ENCODE data around the gene MTARC2.

DNA sequence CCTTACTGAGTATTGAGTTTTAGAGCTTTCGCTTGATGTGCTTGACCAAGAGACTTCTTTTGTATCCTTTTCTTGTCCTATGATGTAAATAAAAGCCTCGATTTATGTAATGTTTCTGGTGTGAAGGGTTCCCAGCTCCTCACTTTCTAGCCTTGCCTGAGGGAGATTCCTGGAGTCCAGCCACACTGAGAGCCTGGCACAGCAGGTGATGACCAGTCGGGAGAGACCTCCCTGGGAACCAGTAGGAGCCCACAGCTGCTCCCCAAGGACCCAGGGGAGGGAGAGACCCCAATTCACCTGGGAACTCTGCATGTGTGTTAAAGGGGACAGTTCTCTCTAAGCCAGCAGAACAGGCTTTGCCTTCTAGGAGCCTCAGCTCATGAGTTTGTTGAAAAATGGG is 49.1 kb upstream of the MTARC2 start:
- TF ChIP-seq, protein P1, sequence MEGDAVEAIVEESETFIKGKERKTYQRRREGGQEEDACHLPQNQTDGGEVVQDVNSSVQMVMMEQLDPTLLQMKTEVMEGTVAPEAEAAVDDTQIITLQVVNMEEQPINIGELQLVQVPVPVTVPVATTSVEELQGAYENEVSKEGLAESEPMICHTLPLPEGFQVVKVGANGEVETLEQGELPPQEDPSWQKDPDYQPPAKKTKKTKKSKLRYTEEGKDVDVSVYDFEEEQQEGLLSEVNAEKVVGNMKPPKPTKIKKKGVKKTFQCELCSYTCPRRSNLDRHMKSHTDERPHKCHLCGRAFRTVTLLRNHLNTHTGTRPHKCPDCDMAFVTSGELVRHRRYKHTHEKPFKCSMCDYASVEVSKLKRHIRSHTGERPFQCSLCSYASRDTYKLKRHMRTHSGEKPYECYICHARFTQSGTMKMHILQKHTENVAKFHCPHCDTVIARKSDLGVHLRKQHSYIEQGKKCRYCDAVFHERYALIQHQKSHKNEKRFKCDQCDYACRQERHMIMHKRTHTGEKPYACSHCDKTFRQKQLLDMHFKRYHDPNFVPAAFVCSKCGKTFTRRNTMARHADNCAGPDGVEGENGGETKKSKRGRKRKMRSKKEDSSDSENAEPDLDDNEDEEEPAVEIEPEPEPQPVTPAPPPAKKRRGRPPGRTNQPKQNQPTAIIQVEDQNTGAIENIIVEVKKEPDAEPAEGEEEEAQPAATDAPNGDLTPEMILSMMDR (IDR thresholded peaks at IDR 0.05), result no peak
- TF ChIP-seq POLR2A (IDR thresholded peaks at IDR 0.05) (no peak), EP300 (IDR thresholded peaks at IDR 0.05) (no peak), POLR2AphosphoS5 (IDR thresholded peaks at IDR 0.05) (no peak)

All from sigmoid colon (tissue), 4 donors.